ENCODE results near the gene RBM12.

Gene RBM12

DNA sequence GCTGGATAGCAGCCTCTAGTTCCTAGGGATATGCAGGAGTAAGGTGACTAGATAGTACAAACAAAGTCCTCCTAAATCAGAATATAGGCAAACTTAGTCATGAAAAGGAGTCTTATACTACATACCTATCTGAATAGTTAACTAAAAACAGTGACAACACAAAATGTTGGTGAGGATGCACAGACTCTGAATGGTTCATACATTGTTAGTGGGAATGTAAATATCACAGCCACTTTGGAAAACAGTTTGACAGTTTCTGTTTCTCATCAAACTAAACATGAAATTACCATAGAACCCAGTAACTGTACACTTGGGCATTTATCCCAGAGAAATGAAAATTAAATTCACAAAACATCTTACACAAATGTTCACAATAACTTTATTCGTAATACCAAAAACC, 17.3 kb upstream of the RBM12 start:
- FAIRE-seq: no peak
- TF ChIP-seq POLR2A (IDR thresholded peaks at IDR 0.05; ENCODE audit: low read depth, low read length): no peak
- DNase-seq (ENCODE audit: insufficient read length, low spot score): no peak

DNA sequence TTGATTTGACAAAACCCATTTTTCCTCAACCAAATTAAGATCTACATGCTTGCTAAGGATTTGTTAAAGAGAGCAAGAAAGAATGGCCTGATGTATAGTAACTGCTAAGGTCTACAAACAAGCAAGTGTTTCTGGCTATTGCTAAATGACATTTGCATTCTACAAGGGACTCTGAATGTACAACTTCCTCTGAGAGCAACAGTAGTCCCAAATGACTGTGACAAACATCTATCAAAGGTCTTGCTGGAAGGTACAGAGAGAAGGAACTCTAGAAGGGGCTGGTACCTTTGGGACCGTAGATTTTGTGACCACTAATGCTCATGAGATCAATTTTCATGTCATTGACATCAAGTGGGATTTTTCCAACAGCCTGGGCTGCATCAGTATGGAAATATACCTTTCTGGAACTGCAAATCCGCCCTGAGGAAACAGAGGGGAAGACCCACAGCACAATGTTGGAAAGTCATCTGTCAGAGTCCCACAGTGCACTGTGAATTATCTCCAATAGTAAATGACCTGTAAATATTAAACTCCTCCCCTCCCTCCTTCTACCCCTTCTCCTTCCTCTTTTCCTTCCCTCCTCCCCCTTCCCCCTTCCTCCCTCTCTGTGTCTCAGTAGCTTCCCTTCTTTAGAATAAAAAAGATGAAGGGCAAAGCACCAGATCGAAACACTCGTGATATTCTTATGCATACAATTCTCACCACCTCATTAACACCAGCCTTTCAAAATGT, 15.9 kb upstream of the RBM12 start:
- DNase-seq (ENCODE audit: insufficient read length, low spot score) (no peak), FAIRE-seq (no peak)
- no peak for TF ChIP-seq POLR2A (IDR thresholded peaks at IDR 0.05; ENCODE audit: low read depth, low read length)

DNA sequence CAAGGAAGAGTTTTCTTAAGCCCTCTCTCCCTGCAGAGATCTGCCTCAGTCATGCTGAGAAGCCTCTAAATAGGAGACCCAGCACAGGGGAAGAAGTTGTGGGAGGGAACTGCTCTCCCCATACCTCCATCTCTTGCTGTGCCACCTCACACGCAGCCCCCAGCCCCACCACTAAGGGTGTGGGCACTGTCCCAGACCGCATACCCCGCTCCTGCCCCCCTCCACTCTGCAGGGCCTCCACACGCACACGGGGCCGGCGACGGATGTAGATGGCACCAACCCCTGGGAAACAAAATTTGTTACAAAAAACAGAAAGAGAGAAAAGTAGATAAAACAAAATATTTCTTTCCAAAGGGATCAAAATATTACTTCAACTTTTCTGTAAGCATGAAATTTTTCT, 10.2 kb upstream of the RBM12 start:
- FAIRE-seq (no peak), DNase-seq (ENCODE audit: insufficient read length, low spot score) (no peak)
- TF ChIP-seq POLR2A (IDR thresholded peaks at IDR 0.05; ENCODE audit: low read depth, low read length): no peak

DNA sequence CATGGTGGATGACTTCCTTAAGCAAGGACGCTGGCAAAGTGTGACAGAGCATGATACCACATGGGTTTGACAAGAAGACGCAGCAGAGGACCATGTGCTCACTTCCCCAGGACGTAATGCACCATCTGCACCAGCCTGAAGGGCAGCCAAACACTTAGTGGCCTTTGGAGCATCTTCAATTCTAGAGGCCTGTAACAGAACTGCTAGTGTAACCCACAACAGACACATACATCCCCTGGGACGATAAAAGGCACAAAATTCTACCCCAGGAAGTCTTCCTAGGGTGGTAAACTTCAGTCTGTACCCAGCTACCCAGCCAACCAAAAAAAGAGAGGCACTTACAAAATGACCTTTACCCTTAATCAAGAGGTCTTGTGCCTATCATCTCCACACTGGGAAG, 9.2 kb upstream of the RBM12 start:
- FAIRE-seq: no peak
- no peak for DNase-seq (ENCODE audit: insufficient read length, low spot score)

DNA sequence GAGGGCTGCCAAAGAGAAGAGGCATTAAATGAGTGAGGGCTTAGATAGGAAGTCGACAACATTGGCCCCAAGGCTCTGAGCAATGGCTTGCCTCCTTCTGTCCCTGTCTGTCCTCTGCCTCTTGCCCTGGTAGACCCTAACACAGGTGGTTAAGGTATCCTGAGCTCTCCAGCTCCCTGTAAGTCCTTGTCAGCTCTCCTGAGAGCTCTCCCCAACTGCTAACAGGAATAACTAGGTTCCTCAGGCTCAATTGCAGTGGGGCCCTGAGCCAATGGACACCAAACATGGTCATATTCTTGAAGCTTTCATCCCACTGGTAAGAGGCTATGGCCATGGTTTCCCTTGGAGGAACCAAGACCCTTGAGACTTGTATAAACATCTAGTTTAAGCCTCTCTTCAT, 5.0 kb upstream of the RBM12 start:
- no peak for TF ChIP-seq POLR2A (IDR thresholded peaks at IDR 0.05; ENCODE audit: low read depth, low read length)
- DNase-seq (ENCODE audit: insufficient read length, low spot score) (no peak), FAIRE-seq (no peak)

More for the DNA sequence above, 9.2 kb upstream of the RBM12 start:
- no peak for TF ChIP-seq POLR2A (IDR thresholded peaks at IDR 0.05; ENCODE audit: low read depth, low read length)

DNA sequence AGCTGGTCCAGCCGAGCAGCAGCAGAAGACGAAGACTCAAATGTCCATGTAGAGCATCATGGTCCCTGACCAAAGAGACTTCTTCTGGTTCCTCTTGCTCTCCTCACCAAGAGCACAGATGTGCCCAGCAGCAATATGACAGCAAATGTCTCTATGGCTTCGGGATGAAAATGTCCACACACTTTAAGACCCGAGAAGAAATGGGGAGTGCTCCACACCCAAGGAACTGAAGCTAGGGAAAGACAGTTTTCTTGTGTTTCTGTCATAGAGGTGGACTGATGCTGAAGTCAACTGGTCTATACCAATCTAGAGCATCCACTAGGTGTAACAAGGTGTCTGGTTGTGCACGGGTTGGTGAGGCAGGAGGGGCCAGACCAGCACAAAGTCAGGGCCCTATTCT, 4.5 kb upstream of the RBM12 start:
- no peak for FAIRE-seq
- DNase-seq (ENCODE audit: insufficient read length, low spot score): no peak
- no peak for TF ChIP-seq POLR2A (IDR thresholded peaks at IDR 0.05; ENCODE audit: low read depth, low read length)

DNA sequence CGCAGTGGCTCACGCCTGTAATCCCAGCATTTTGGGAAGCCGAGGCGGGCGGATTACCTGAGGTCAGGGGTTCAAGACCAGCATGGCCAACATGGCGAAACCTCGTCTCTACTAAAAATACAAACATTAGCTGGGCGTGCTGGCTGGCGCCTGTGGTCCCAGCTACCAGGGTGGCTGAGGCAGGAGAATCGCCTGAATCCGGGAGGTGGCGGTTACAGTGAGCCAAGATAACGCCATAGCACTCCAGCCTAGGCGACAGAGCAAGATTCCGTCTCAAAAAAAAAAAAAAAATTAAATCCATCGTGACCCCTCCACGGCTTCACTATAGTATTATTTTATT, 1.2 kb upstream of the RBM12 start:
- FAIRE-seq: no peak
- TF ChIP-seq POLR2A (IDR thresholded peaks at IDR 0.05; ENCODE audit: low read depth, low read length): no peak
- no peak for DNase-seq (ENCODE audit: insufficient read length, low spot score)

DNA sequence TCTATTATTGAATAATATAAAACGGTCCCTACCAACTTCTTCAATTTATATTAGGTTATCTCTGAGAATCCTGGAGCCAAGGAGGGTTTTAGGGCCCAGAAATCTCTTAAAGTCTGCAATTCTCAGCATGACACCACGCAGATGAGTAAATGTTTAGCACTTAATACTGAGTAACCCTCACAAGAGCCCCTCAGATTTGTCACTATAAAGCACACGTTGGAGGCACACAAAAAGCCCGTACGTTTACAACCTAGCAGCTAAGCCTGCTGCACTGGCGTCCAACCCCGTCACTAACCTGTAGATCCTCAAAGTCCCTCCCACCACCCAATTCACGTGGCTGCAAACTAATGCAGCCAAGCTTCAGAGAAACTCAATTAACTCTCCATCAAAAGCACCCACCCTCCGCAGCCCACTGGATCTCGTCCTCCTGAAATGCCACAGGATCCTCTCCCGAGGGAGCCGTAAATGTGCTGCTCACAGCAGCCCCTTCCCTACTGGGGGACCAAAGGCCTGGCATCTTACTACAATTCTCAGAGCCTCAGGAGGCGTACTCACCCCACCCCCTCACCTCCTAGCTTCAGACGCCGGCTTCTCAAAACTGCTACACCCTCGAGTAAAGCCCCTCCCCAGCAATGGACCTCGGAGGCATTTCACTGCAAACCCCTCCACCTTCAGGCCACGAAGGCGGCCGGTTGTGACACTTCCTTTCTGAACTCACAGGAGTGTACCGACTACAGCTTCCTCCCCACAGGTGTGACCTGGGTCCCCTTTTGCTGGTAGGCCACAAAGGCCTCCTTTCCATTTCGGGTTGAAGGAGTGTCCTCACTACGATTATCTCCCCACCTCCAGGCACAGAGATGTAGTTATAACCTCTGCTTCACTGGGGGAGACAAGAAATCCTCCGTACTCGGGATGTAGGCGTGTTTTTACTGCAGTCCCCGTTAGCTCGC, 909 bp downstream of the RBM12 start:
- FAIRE-seq (no peak), DNase-seq (ENCODE audit: insufficient read length, low spot score) (peak; percentile 7)
- TF ChIP-seq POLR2A (IDR thresholded peaks at IDR 0.05; ENCODE audit: low read depth, low read length): no peak

DNA sequence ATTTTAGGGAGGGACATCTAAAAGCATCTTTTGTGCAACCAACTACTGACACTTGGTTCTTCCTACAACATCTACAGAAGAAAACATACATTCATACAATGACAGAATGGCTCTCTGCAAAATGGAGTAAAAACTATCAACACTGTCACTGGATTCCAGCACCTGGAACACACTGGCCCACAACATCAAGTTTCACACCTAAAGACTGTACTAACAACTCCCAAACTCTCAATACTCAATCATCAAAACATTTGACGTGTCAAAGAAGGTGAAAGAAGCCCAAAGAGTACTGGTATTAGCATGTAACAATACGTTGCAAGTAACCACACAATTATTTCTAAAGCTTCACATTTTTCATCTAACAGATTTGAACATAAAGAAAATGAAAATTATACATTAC, 2.1 kb downstream of the RBM12 start:
- FAIRE-seq: no peak
- no peak for DNase-seq (ENCODE audit: insufficient read length, low spot score)
- no peak for TF ChIP-seq POLR2A (IDR thresholded peaks at IDR 0.05; ENCODE audit: low read depth, low read length)

DNA sequence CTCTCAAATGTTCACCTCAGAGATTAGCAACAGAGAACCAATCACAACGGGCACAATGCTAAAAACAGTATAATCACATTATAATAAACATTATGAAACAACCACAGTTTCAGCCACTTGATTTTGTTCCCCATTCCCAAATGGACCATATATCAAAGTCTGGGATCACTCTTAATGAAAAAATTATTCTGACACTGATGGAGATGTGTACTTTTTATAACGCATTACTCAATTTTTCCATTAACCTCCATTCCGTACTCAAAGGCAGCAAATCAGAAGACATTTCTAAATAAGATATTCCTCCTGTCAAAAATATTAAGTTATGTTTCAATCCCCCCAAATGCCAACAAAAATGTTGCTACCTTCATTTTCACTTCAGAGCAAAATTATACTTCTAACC, 2.8 kb downstream of the RBM12 start:
- no peak for FAIRE-seq
- TF ChIP-seq POLR2A (IDR thresholded peaks at IDR 0.05; ENCODE audit: low read depth, low read length): no peak
- DNase-seq (ENCODE audit: insufficient read length, low spot score): no peak

DNA sequence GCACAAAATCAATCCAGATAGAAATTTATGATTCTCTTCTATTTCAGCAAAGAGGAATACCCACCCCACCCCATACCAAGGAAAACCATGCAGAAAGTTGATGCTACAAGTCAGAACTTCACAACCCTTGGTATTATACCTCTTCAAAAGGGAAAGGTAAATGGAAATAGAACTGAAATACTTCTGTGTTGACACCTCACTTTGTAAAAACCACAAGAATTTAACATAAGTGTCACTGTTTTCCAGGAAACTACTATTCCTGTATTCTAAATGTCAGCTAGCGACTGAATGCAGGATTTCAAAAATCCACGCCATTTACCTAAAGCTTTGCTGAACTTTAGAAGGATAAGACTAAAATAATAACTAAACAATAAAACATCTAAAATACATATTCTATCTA, 3.6 kb downstream of the RBM12 start:
- FAIRE-seq: no peak
- DNase-seq (ENCODE audit: insufficient read length, low spot score): no peak
- no peak for TF ChIP-seq POLR2A (IDR thresholded peaks at IDR 0.05; ENCODE audit: low read depth, low read length)

DNA sequence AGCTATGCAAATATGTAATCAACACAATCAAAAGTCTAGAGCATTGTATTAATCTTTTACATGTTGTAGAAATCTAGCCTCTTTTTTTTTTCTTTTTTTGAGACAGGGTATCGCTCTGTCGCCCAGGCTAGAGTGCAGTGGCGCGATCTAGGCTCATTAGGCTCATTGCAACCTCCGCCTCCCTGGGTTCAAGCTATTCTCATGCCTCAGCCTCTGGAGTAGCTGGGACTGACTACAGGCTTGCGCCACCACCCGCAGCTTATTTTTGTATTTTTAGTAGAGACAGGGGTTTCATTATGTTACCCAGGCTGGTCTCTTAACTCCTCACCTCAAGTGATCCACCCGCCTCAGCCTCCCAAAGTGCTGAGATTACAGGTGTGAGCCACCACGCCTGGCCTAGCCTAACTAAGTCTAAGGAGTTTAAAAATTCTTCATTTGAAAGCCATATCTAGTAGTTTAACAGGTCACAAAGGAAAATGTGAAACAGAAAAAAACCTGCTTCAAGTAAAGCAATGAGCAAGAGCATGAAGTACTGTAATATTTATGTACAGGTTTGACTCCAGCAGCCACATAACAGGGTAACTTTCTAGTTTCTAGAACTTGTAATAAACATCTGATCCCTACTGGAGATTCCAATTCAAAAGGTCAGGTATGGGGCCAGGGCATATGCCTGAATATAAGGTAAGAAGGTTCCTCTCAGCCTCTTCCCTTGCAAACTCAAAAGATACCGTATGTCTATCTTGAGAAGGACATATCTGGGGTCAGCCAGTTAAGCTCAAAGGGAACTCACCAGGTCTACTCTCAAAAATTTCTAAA, 4.4 kb downstream of the RBM12 start:
- DNase-seq (ENCODE audit: insufficient read length, low spot score) (no peak), FAIRE-seq (no peak)

DNA sequence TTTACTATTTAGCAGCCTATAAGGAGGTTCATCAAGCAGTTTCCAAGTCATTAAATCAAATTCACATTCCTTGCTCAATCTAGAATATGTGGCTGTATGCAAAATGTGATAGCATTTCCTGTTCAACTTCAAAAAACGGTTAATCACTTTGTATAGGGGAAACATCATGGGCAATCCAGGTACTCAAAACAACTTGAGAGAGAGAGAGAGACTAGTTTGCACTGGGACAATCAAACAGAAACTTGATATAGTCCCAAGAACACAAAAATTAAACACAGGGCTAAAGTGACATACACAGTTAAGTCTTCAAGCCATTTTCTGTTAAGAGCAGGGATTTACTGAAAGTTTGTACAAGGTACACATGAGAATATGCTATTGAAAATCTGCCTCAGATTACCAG, 7.4 kb downstream of the RBM12 start:
- FAIRE-seq (no peak), DNase-seq (ENCODE audit: insufficient read length, low spot score) (no peak)
- no peak for TF ChIP-seq POLR2A (IDR thresholded peaks at IDR 0.05; ENCODE audit: low read depth, low read length)

More for the DNA sequence above, 4.4 kb downstream of the RBM12 start:
- TF ChIP-seq POLR2A (IDR thresholded peaks at IDR 0.05; ENCODE audit: low read depth, low read length): no peak

DNA sequence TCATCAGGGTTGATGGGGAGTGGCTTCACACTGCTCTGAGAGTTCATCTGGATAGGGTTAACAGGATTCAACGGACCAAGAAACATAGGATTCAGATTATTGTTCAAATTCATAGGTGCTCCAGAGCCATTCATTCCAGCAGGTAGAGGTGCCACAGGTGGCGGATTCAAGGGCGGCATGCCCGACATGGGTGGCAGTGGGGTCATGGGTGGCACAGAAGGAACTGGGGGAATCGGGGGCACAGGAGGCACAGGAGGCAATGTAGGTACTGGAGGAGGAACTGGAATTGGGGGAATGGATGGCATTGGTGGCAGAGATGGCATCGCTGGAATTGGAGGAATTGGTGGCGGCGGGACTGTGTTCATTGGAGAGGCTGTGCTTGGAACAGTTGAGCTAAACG, 10.3 kb downstream of the RBM12 start:
- TF ChIP-seq POLR2A (IDR thresholded peaks at IDR 0.05; ENCODE audit: low read depth, low read length): no peak
- DNase-seq (ENCODE audit: insufficient read length, low spot score) (no peak), FAIRE-seq (no peak)

All from H54 (cell line).